HepG2 (cell line): ENCODE data around the gene CASP6. TPM values are rescaled to one million over a fixed set of nuclear protein-coding genes. Genes with fewer than 3 reads are reported as not detected.

ENCODE experiments used
- ATAC-seq: fragments of 200-7000 bp; cut with Tn5 transposase; 3 replicates; pipeline ENCODE4 v1.9.1; 2020; ENCODE audit warnings: mild to moderate bottlenecking, moderate library complexity
- BruUV-seq: library from RNA; stranded (reverse); fragments of 400-500 nt; replicated peaks from 2 replicates; lab custom pipeline; 2021; lab: Mats Ljungman, UMichigan
- CTCF ChIA-PET: fragments of 300-600 bp; formaldehyde crosslinking; extraction: SDS; loops from one replicate; lab custom pipeline; 2021; ENCODE audit warnings: low total read pairs, inconsistent platforms, low intra/inter-chr PET ratio; lab: Yijun Ruan, JAX
- POLR2A ChIA-PET: fragments of 350-600 bp; sonication (Branson Sonifier 250); formaldehyde crosslinking; loops from one replicate; lab custom pipeline; 2020; ENCODE audit warnings: antibody characterized with exemption, inconsistent platforms; lab: Yijun Ruan, JAX
- DNase-seq: peaks from one replicate; pipeline ENCODE4 v3.0.0-alpha.2; 2015; ENCODE audit warnings: low spot score
- FAIRE-seq: peaks from 3 replicates; lab custom pipeline; 2011; peaks lifted over from hg19 to GRCh38; lab: Jason Lieb, UNC
- H2AFZ ChIP-seq: one replicate; pipeline ENCODE4 v1.6.1; 2011; ENCODE audit warnings: low read length, inconsistent platforms
- H3K27ac ChIP-seq: fragments of 300-600 bp; 3 replicates; pipeline ENCODE4 v1.8.0; 2011; ENCODE audit warnings: mixed run types, mild to moderate bottlenecking, mixed read lengths, low read length, inconsistent platforms; ENCODE audit not compliant: insufficient read depth; ENCODE audit errors: extremely low read length
- H3K27me3 ChIP-seq, 2 experiments: fragments of 200-600 bp in 1 of 2; 2 replicates in 1 of 2; 3 replicates in 1 of 2; pipeline versions ENCODE4 v1.6.0 to v1.8.0; 2011; ENCODE audit warnings: low read length in 2 of 2, mild to moderate bottlenecking in 2 of 2, moderate library complexity in 2 of 2, inconsistent platforms in 1 of 2; ENCODE audit not compliant: insufficient read depth in 2 of 2, control insufficient read depth in 1 of 2
- H3K36me3 ChIP-seq, 2 experiments: fragments of 200-600 bp in 1 of 2; replicated peaks in 1 of 2; 2 replicates in 1 of 2; 3 replicates in 1 of 2; pipeline versions ENCODE4 v1.5.1 to v1.8.0; 2011; ENCODE audit warnings: low read length in 2 of 2, inconsistent platforms in 1 of 2; ENCODE audit not compliant: insufficient read depth in 2 of 2, control insufficient read depth in 1 of 2
- H3K4me1 ChIP-seq: 2 replicates; pipeline ENCODE4 v1.5.1; 2012; ENCODE audit warnings: low read length, inconsistent platforms; ENCODE audit not compliant: insufficient read depth
- H3K4me2 ChIP-seq: 2 replicates; pipeline ENCODE4 v1.6.0; 2011; ENCODE audit warnings: low read depth, low read length, inconsistent platforms
- H3K4me3 ChIP-seq, 3 experiments: fragments of 200-600 bp in 1 of 3; sonication (generic), shearing (Covaris generic) in 1 of 3; replicated peaks in 1 of 3; 2 replicates each; pipeline ENCODE4 v1.5.1; 2011 to 2016; ENCODE audit warnings: low read length in 3 of 3, inconsistent platforms in 2 of 3, low read depth in 2 of 3, mild to moderate bottlenecking in 2 of 3, control low read depth in 1 of 3, mixed read lengths in 1 of 3; ENCODE audit not compliant: insufficient read depth in 1 of 3
- H3K79me2 ChIP-seq: one replicate; pipeline ENCODE4 v1.6.1; 2011; ENCODE audit warnings: low read length, inconsistent platforms; ENCODE audit not compliant: insufficient read depth
- H3K9ac ChIP-seq: 2 replicates; pipeline ENCODE4 v1.6.0; 2011; ENCODE audit warnings: mild to moderate bottlenecking, low read depth, low read length, inconsistent platforms; ENCODE audit not compliant: insufficient read depth
- H3K9me3 ChIP-seq: 2 replicates; pipeline ENCODE4 v1.5.1; 2012; ENCODE audit warnings: mild to moderate bottlenecking, low read length
- H4K20me1 ChIP-seq: 2 replicates; pipeline ENCODE4 v1.6.0; 2011; ENCODE audit warnings: inconsistent platforms, mild to moderate bottlenecking, low read length, moderate library complexity; ENCODE audit not compliant: insufficient read depth
- E2F2 ChIP-seq: sonication (generic); formaldehyde crosslinking; IDR thresholded peaks from 2 replicates; pipeline ENCODE4 v1.4.0; 2020; ENCODE audit warnings: missing genetic modification reagents, borderline replicate concordance
- MZF1 ChIP-seq: sonication (generic); formaldehyde crosslinking; IDR thresholded peaks from 2 replicates; pipeline ENCODE4 v1.8.1; 2023; ENCODE audit warnings: mild to moderate bottlenecking, missing genetic modification reagents, borderline replicate concordance
- RAD21 ChIP-seq: fragments of 450-650 bp; formaldehyde crosslinking; IDR thresholded peaks from 2 replicates; pipeline ENCODE4 v1.5.0; 2020; ENCODE audit warnings: mild to moderate bottlenecking
- STAT5B ChIP-seq: sonication (generic); formaldehyde crosslinking; IDR thresholded peaks from 2 replicates; pipeline ENCODE4 v1.4.0; 2020; ENCODE audit warnings: missing genetic modification reagents
- SYNCRIP ChIP-seq: fragments of 200-400 bp; formaldehyde crosslinking; IDR thresholded peaks from 2 replicates; pipeline ENCODE4 v1.6.1; 2018; ENCODE audit warnings: mild to moderate bottlenecking, low read depth, low read length; ENCODE audit not compliant: insufficient read depth
- TAF15 ChIP-seq: fragments of 200-400 bp; formaldehyde crosslinking; IDR thresholded peaks from one replicate; pipeline ENCODE4 v1.6.1; 2018; ENCODE audit warnings: mild to moderate bottlenecking, low read depth, low read length; ENCODE audit not compliant: poor library complexity, severe bottlenecking
- ZNF282 ChIP-seq: fragments of 450-650 bp; IDR thresholded peaks from 2 replicates; pipeline ENCODE4 v1.6.1; 2018; ENCODE audit not compliant: partially characterized antibody
- ZNF34 ChIP-seq: sonication (generic); formaldehyde crosslinking; IDR thresholded peaks from 2 replicates; pipeline ENCODE4 v1.4.0; 2020; ENCODE audit warnings: mild to moderate bottlenecking, missing genetic modification reagents, borderline replicate concordance
- ZNF510 ChIP-seq: sonication (generic); formaldehyde crosslinking; IDR thresholded peaks from 2 replicates; pipeline ENCODE4 v1.4.0; 2020; ENCODE audit warnings: low read depth, mild to moderate bottlenecking, missing genetic modification reagents
- ZNF839 ChIP-seq: sonication (generic); formaldehyde crosslinking; IDR thresholded peaks from 2 replicates; pipeline ENCODE4 v1.4.0; 2020; ENCODE audit warnings: missing genetic modification reagents, mild to moderate bottlenecking, borderline replicate concordance
- WGBS: methylation state at CpG from one replicate; pipeline ENCODE4 v1.1.6; 2017; ENCODE audit warnings: low lambda C conversion rate; 5-methylcytosine and 5-hydroxymethylcytosine counted together
- in situ Hi-C: cut with HindIII; loops from 2 replicates; pipeline ENCODE4 v1.10.0; 2017; ENCODE audit warnings: low pct_unique_long_range_greater_than_20kb; ENCODE audit not compliant: extremely low pct_ligation_motif_present
- intact Hi-C: fragments of 100-400 bp; cut with micrococcal nuclease; formaldehyde crosslinking; loops from one replicate; pipeline ENCODE4 v1.10.0; 2022; ENCODE audit not compliant: unreplicated experiment
- polyA plus RNA-seq, 8 experiments: library from polyadenylated mRNA; depleted of rRNA in 3 of 8; stranded (reverse) in 7 of 8; unstranded in 1 of 8; fragments of >200 nt; fragmentation: Illumina TruSeq in 4 of 8; extraction: Trizol in 4 of 8; gene quantifications; 2 replicates each; pipeline versions ENCODE4 v1.2.1 to v1.2.3, GENCODE V29; 2011 to 2016; ENCODE audit warnings: low read depth in 4 of 8, missing spikeins in 1 of 8, mixed read lengths in 1 of 8; ENCODE audit not compliant: insufficient read depth in 1 of 8
- total RNA-seq, 5 experiments: library from RNA; depleted of rRNA; stranded (reverse); fragments of >200 nt; fragmentation: Illumina TruSeq; extraction: Trizol; gene quantifications; 2 replicates each; pipeline ENCODE4 v1.2.3, GENCODE V29; 2016; ENCODE audit warnings: low read depth in 1 of 5
- TF ChIP-seq, protein P1 (sequence below): sonication (generic); formaldehyde crosslinking; IDR thresholded peaks from 2 replicates; pipeline ENCODE4 v1.4.0; 2020; ENCODE audit warnings: missing genetic modification reagents
- TF ChIP-seq, protein P2 (sequence below): sonication (generic); formaldehyde crosslinking; IDR thresholded peaks from 2 replicates; pipeline ENCODE4 v1.5.0; 2020; ENCODE audit warnings: missing genetic modification reagents
- TF ChIP-seq, protein P3 (sequence below): IDR thresholded peaks from 2 replicates; pipeline ENCODE4 v1.6.1; 2016; ENCODE audit warnings: mild to moderate bottlenecking

The CASP6 gene
- total and polyA plus RNA-seq, 2 of the 13 experiments (the other 11 are each of a cell fraction or from before 2014, with no cell fraction given) = 19.7 to 34.6 TPM

DNA sequence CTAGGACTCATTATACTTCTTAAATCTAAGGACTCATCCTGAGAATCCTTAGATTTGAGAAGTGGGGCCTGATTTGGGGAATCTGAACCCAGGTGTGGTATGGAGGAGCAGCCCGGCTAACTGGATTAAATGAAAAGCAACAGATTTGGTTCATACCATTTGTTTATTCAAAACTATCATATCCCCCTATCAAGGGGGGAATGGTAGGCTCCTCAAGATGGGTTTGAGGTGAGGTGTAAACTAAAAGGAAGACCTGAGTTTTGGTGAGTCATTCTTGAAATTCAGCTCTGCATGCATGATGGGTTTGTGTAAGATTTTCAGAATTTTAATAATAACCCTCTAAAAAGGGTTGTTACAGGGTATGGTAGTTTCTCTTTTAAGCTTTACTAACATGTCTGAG, 53.4 kb downstream of the CASP6 start (continued):
- TF ChIP-seq, protein P1, sequence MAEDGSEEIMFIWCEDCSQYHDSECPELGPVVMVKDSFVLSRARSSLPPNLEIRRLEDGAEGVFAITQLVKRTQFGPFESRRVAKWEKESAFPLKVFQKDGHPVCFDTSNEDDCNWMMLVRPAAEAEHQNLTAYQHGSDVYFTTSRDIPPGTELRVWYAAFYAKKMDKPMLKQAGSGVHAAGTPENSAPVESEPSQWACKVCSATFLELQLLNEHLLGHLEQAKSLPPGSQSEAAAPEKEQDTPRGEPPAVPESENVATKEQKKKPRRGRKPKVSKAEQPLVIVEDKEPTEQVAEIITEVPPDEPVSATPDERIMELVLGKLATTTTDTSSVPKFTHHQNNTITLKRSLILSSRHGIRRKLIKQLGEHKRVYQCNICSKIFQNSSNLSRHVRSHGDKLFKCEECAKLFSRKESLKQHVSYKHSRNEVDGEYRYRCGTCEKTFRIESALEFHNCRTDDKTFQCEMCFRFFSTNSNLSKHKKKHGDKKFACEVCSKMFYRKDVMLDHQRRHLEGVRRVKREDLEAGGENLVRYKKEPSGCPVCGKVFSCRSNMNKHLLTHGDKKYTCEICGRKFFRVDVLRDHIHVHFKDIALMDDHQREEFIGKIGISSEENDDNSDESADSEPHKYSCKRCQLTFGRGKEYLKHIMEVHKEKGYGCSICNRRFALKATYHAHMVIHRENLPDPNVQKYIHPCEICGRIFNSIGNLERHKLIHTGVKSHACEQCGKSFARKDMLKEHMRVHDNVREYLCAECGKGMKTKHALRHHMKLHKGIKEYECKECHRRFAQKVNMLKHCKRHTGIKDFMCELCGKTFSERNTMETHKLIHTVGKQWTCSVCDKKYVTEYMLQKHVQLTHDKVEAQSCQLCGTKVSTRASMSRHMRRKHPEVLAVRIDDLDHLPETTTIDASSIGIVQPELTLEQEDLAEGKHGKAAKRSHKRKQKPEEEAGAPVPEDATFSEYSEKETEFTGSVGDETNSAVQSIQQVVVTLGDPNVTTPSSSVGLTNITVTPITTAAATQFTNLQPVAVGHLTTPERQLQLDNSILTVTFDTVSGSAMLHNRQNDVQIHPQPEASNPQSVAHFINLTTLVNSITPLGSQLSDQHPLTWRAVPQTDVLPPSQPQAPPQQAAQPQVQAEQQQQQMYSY (CRISPR knock-in tag) = no peak
- TF ChIP-seq, protein P2, sequence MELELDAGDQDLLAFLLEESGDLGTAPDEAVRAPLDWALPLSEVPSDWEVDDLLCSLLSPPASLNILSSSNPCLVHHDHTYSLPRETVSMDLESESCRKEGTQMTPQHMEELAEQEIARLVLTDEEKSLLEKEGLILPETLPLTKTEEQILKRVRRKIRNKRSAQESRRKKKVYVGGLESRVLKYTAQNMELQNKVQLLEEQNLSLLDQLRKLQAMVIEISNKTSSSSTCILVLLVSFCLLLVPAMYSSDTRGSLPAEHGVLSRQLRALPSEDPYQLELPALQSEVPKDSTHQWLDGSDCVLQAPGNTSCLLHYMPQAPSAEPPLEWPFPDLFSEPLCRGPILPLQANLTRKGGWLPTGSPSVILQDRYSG (CRISPR knock-in tag) = no peak

- 58% methylated on average over 2 of the region's 2 CpGs for WGBS
- Histone ChIP-seq H2AFZ (no peak overlapping the region), H3K4me2 (no peak overlapping the region), H3K36me3 (0 out of 5 replicates have a peak, but pooled peaks cover 0 to 2% of the 10 kb centered on the region in 2 experiments), H3K4me3 (no peak overlapping the region), H3K4me1 (no peaks in the 10 kb centered on the region), H3K27me3 (no peaks in the 10 kb centered on the region; a peak in 1 of 5 replicates), H4K20me1 (no peaks in the 10 kb centered on the region), H3K9ac (no peak overlapping the region), H3K79me2 (no peaks in the 10 kb centered on the region), H3K27ac (no peak overlapping the region), H3K9me3 (no peaks in the 10 kb centered on the region)
- ATAC-seq (no peak), DNase-seq (no peak), FAIRE-seq (no peak)
- ChIA-PET POLR2A (no interaction called here), CTCF (no interaction called here)
- TF ChIP-seq RAD21 (no peak), STAT5B (CRISPR knock-in tag) (no peak), E2F2 (CRISPR knock-in tag) (no peak), MZF1 (no peak), TAF15 (no peak), SYNCRIP (no peak), ZNF839 (CRISPR knock-in tag) (no peak), ZNF282 (no peak), ZNF34 (CRISPR knock-in tag) (no peak), ZNF510 (CRISPR knock-in tag) (no peak)
- TF ChIP-seq, protein P3, sequence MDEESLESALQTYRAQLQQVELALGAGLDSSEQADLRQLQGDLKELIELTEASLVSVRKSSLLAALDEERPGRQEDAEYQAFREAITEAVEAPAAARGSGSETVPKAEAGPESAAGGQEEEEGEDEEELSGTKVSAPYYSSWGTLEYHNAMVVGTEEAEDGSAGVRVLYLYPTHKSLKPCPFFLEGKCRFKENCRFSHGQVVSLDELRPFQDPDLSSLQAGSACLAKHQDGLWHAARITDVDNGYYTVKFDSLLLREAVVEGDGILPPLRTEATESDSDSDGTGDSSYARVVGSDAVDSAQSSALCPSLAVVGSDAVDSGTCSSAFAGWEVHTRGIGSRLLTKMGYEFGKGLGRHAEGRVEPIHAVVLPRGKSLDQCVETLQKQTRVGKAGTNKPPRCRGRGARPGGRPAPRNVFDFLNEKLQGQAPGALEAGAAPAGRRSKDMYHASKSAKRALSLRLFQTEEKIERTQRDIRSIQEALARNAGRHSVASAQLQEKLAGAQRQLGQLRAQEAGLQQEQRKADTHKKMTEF (CRISPR knock-in tag) = no peak
- in situ Hi-C loops (no loop called here), intact Hi-C loops (no loop called here)
- BruUV-seq = no TSS peak
Measured at GRCh38 chr4:109648997-109649575, 54.2 kb downstream of the CASP6 start.
